H1 (cell line): Measurements from ENCODE around the gene LMX1B. TPM values are rescaled to one million over a fixed set of nuclear protein-coding genes. Genes with fewer than 3 reads are reported as not detected.

Source experiments
- CBX5 ChIP-seq: fragments of 300-800, 300-1000 bp; sonication (generic); IDR thresholded peaks from 2 replicates; pipeline ENCODE4 v1.7.1; 2016; ENCODE audit warnings: antibody characterized with exemption, low read length, low read depth
- CHD2 ChIP-seq: IDR thresholded peaks from 2 replicates; pipeline ENCODE4 v1.6.1; 2012; ENCODE audit warnings: low read length, improper control_type of control experiment
- JUND ChIP-seq: IDR thresholded peaks from 2 replicates; pipeline ENCODE4 v1.6.1; 2011; ENCODE audit warnings: mild to moderate bottlenecking, improper control_type of control experiment, low read length
- RAD21 ChIP-seq, 2 experiments: IDR thresholded peaks in 1 of 2; conservative IDR thresholded peaks in 1 of 2; 2 replicates each; pipeline ENCODE4 v1.6.1; 2011; ENCODE audit warnings: low read depth in 2 of 2, low read length in 2 of 2, improper control_type of control experiment in 1 of 2, inconsistent platforms in 1 of 2, mild to moderate bottlenecking in 1 of 2, moderate library complexity in 1 of 2
- RNF2 ChIP-seq: fragments of 200-900, 300-1000 bp; sonication (generic); IDR thresholded peaks from 2 replicates; pipeline ENCODE4 v1.7.1; 2016; ENCODE audit warnings: borderline replicate concordance, low read depth, mild to moderate bottlenecking, antibody characterized with exemption, low read length; ENCODE audit not compliant: poor library complexity, severe bottlenecking; ENCODE audit errors: missing control alignments
- TAF1 ChIP-seq: IDR thresholded peaks from 2 replicates; pipeline ENCODE4 v1.6.1; 2011; ENCODE audit warnings: mild to moderate bottlenecking, low read depth, low read length
- TEAD4 ChIP-seq: IDR thresholded peaks from 2 replicates; pipeline ENCODE4 v1.6.1; 2012; ENCODE audit warnings: low read depth, low read length, inconsistent platforms, mixed read lengths
- polyA plus RNA-seq, 7 experiments: library from polyadenylated mRNA; depleted of rRNA in 3 of 7; stranded (reverse) in 5 of 7; unstranded in 2 of 7; fragments of >200 nt in 5 of 7; fragments of 200-250 nt in 2 of 7; gene quantifications; 1 replicate in 5 of 7; 2 replicates in 1 of 7; 4 replicates in 1 of 7; pipeline versions ENCODE4 v1.2.1 to v1.2.3, GENCODE V29; 2011 to 2013; ENCODE audit warnings: missing spikeins in 2 of 7, mixed read lengths in 2 of 7
- total RNA-seq: library from RNA; stranded (reverse); fragmentation: NEBNext Ultra II Directional; extraction: Animal tissue kit (Norgen Biotek cat#: 25700); gene quantifications from 2 replicates; pipeline ENCODE4 v1.2.1, GENCODE V29; 2021

LMX1B gene
- total and polyA plus RNA-seq, 2 of the 8 experiments (the other 6 are each of a cell fraction or from before 2014, with no cell fraction given): 0.09 to 0.37 TPM

DNA sequence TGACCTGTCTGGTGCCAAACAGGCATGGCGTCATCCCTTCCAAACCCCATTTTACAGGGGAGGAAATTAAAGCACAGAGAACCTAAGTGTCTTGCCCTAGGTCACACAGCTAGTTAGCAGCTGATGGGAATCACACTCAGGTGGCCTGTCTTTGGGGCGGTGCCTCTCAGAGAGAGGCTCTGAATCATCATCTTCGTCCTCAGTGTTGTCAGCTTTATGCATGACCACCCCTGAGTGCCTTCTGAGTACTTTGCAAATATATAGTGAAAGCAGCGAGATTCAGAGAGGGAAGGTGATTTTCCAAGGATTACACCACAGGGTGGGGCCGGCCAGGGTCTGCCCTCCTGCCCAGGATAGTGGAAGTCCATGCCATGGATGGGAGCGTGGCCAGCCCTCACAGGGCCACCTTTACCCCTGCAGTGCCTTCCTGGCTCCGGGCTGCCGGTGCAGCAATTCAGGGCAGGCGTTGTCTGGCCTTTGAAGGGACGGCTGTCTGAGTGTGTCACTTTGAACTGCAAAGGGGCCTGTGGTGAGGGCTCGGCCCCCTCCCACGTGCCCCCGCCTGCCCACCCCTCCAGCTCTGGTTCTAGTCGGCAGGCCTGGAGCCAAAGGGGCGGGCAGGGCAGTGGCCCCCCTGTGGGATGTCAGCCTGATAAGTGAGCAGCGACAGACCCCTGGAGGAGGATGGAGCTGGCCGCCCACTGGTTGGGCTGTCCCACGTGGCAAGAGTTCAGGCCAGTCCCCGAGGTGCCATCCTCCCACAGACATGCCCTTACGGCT lies 16.9 kb downstream of the LMX1B start (continued):
- TF ChIP-seq RNF2 (no peak), CBX5 (no peak), TEAD4 (no peak), JUND (no peak), TAF1 (no peak), RAD21 (IDR thresholded peaks at IDR 0.05 in 1 of 2, conservative IDR thresholded peaks at IDR 0.05 in 1 of 2; ENCODE audit: low read depth in 2 of 2, low read length in 2 of 2) (no peak), CHD2 (no peak)
- TF ChIP-seq, all 59 proteins: peak for 0
